ENCODE results near the gene RPUSD1.

The RPUSD1 gene

GRCh38 chr16:789191-789850, 1.1 kb upstream of the RPUSD1 start:
- no peak for TF ChIP-seq CTCF (IDR thresholded peaks at IDR 0.05; ENCODE audit: borderline replicate concordance, insufficient read depth, low read depth, low read length)
- peak overlapping the region; percentile 79 for H3K4me3 ChIP-seq (ENCODE audit: low read depth, low read length)

GRCh38 chr16:788399-789126, 382 bp upstream of the RPUSD1 start, which contains the start of gene CHTF18:
TSS of gene CHTF18 (plus strand) at chr16:788620. CDS start at chr16:788685, 65 bp downstream.
- peak within 1 kb of the TSS; percentile 95 for H3K4me3 ChIP-seq (ENCODE audit: low read depth, low read length)
- TF ChIP-seq CTCF (IDR thresholded peaks at IDR 0.05; ENCODE audit: borderline replicate concordance, insufficient read depth, low read depth, low read length), result no peak

GRCh38 chr16:787321-787966, 737 bp downstream of the RPUSD1 start:
- no peak for TF ChIP-seq CTCF (IDR thresholded peaks at IDR 0.05; ENCODE audit: borderline replicate concordance, insufficient read depth, low read depth, low read length)
- H3K4me3 ChIP-seq (ENCODE audit: low read depth, low read length), result peak overlapping the region; percentile 95

- peak; percentile 89 for TF ChIP-seq CTCF (IDR thresholded peaks at IDR 0.05; ENCODE audit: borderline replicate concordance, insufficient read depth, low read depth, low read length)
- H3K4me3 ChIP-seq (ENCODE audit: low read depth, low read length), result no peak overlapping the region
These were observed 2.3 kb downstream of the RPUSD1 start for GRCh38 chr16:785563-786535.

GRCh38 chr16:784431-784830, 3.8 kb downstream of the RPUSD1 start:
- H3K4me3 ChIP-seq (ENCODE audit: low read depth, low read length), result no peak overlapping the region
- no peak for TF ChIP-seq CTCF (IDR thresholded peaks at IDR 0.05; ENCODE audit: borderline replicate concordance, insufficient read depth, low read depth, low read length)

- TF ChIP-seq CTCF (IDR thresholded peaks at IDR 0.05; ENCODE audit: borderline replicate concordance, insufficient read depth, low read depth, low read length), result no peak
- no peak overlapping the region for H3K4me3 ChIP-seq (ENCODE audit: low read depth, low read length)
These were observed 4.6 kb downstream of the RPUSD1 start for GRCh38 chr16:783404-784161.

All from GM12875 (cell line).